Activated B cell treated with CpG ODN at 0.5 μM for 24 hours (primary cell): ENCODE results near the gene ACSL1. TPM values are rescaled to one million over a fixed set of nuclear protein-coding genes. Genes with fewer than 3 reads are reported as not detected.
A peak's percentile ranks its signal among the peaks of the same experiment; 100 is the strongest.

ENCODE experiments used
- ATAC-seq: fragments of 200-7000 bp; cut with Tn5 transposase; one replicate; pipeline ENCODE4 v1.10.0; 2021; ENCODE audit warnings: low read depth, mild to moderate bottlenecking, moderate library complexity
- CTCF ChIA-PET: fragments of 350-600 bp; sonication (Branson Sonifier 250); formaldehyde crosslinking; loops from one replicate; lab custom pipeline; 2021; ENCODE audit warnings: antibody characterized with exemption; lab: Charles Lee
- POLR2A ChIA-PET: fragments of 350-600 bp; sonication (Branson Sonifier 250); formaldehyde crosslinking; loops from one replicate; lab custom pipeline; 2021; ENCODE audit warnings: antibody characterized with exemption; lab: Charles Lee
- DNase-seq: peaks from one replicate; pipeline ENCODE4 v3.0.0; 2022
- H3K27ac Mint-ChIP-seq: one replicate; pipeline ENCODE4 v1.8.0; 2020; ENCODE audit warnings: mixed read lengths
- H3K27me3 Mint-ChIP-seq: one replicate; pipeline ENCODE4 v1.8.0; 2021; ENCODE audit warnings: mixed read lengths
- H3K36me3 Mint-ChIP-seq: one replicate; pipeline ENCODE4 v1.8.0; 2021; ENCODE audit warnings: low read depth, mixed read lengths
- H3K4me1 Mint-ChIP-seq: one replicate; pipeline ENCODE4 v1.8.0; 2021; ENCODE audit warnings: mixed read lengths
- H3K4me3 Mint-ChIP-seq: one replicate; pipeline ENCODE4 v1.8.0; 2020; ENCODE audit warnings: mild to moderate bottlenecking, mixed read lengths
- H3K9me3 Mint-ChIP-seq: one replicate; pipeline ENCODE4 v1.8.0; 2020; ENCODE audit warnings: mixed read lengths
- intact Hi-C: fragments of 100-400 bp; cut with micrococcal nuclease; formaldehyde crosslinking; loops from one replicate; pipeline ENCODE4 v1.15.1; 2024
- total RNA-seq: library from RNA; stranded (reverse); gene quantifications from 2 replicates; pipeline ENCODE4 v1.2.3, GENCODE V29; 2022
- TF ChIP-seq, protein P1 (sequence below): fragments of 200-600 bp; IDR thresholded peaks from one replicate; pipeline ENCODE4 v1.8.0; 2022; ENCODE audit warnings: antibody characterized with exemption, mild to moderate bottlenecking

ACSL1 gene
- total RNA-seq, 1 donor from 2014 or later = 47.0 TPM

DNA sequence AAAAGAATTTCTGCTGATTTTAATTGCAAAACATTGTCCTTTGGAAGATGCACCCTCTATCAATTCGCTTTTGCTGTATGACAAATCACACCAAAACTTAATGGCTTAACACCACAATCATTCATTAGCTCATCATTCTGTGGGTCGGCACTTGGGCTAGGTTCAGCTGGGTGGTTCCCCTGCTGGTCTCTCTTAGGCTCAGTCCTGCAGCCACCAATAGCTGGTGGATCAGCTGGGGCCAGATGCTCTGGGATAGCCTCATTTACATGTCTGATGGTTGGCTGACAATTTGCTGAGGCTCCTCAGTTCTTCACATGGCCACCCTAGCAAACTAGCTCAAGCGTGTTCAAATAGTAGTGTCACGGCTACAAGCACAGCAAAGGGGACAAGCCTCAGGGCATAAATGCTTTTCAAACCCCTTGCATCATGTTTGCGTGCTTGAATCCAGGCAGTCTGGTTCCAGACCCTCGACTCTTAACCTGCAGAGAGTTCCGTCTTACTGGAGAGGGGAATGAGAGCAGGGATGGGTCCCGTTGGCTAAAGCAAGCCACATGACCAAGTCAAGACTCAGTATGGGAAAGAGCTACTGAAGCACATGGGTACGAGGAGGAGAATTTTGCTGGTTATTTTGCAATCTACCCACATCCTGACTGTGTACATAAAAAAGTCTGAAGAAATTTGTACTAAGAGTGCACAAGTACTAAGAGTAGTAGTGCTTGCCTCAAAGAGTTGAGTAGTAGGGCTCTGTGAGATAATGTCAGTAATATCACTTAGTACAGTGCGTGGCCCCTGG lies 7.5 kb upstream of the ACSL1 start:
- H3K4me3 Mint-ChIP-seq = no peak overlapping the region
- no peaks in the 10 kb centered on the region for H3K36me3 Mint-ChIP-seq
- ATAC-seq (no peak), DNase-seq (no peak)
- intact Hi-C loops = no loop called here
- no peaks in the 10 kb centered on the region for H3K9me3 Mint-ChIP-seq
- TF ChIP-seq, protein P1, sequence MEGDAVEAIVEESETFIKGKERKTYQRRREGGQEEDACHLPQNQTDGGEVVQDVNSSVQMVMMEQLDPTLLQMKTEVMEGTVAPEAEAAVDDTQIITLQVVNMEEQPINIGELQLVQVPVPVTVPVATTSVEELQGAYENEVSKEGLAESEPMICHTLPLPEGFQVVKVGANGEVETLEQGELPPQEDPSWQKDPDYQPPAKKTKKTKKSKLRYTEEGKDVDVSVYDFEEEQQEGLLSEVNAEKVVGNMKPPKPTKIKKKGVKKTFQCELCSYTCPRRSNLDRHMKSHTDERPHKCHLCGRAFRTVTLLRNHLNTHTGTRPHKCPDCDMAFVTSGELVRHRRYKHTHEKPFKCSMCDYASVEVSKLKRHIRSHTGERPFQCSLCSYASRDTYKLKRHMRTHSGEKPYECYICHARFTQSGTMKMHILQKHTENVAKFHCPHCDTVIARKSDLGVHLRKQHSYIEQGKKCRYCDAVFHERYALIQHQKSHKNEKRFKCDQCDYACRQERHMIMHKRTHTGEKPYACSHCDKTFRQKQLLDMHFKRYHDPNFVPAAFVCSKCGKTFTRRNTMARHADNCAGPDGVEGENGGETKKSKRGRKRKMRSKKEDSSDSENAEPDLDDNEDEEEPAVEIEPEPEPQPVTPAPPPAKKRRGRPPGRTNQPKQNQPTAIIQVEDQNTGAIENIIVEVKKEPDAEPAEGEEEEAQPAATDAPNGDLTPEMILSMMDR = no peak
- H3K27ac Mint-ChIP-seq = no peak overlapping the region
- ChIA-PET CTCF (no interaction called here), POLR2A (interaction anchor here (1.3 kb wide), 1 partner anchor 8 kb away, joined by 4 read pairs; no protein-coding TSS in a partner anchor)
- no peaks in the 10 kb centered on the region for H3K27me3 Mint-ChIP-seq
- no peaks in the 10 kb centered on the region for H3K4me1 Mint-ChIP-seq

DNA sequence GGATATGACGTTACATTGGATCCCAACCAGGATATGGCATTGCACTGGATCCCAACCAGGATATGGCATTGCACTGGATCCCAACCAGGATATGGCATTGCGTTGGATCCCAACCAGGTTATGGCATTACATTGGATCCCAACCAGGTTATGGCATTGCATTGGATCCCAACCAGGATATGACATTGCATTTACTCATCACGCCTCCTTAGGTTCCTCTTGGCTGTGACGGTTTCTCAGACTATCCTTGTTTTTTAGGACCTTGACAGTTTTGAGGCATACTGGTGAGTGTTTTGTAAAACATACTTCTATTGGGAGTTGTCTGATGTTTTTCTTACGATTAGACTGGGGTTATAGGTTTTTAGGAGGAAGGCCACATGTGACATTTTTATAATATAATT lies 5.4 kb upstream of the ACSL1 start:
- ATAC-seq (no peak), DNase-seq (no peak)
- H3K27me3 Mint-ChIP-seq = no peaks in the 10 kb centered on the region
- intact Hi-C loops = no loop called here
- TF ChIP-seq, protein P1 = no peak
- ChIA-PET CTCF (no interaction called here), POLR2A (no interaction called here)
- H3K27ac Mint-ChIP-seq = no peak overlapping the region
- no peak overlapping the region for H3K4me3 Mint-ChIP-seq
- peaks cover 11% of the 10 kb centered on the region for H3K4me1 Mint-ChIP-seq
- peaks cover 1% of the 10 kb centered on the region for H3K36me3 Mint-ChIP-seq
- no peaks in the 10 kb centered on the region for H3K9me3 Mint-ChIP-seq

GRCh38 chr4:184826691-184827270 lies 1.0 kb upstream of the ACSL1 start:
- peak overlapping the region; percentile 88 for H3K27ac Mint-ChIP-seq
- ATAC-seq (peak; percentile 47), DNase-seq (no peak)
- ChIA-PET CTCF (interaction anchor here (1.0 kb wide), 1 partner anchor 24 kb away, joined by 4 read pairs; no protein-coding TSS in a partner anchor), POLR2A (interaction anchor here (0.6 to 4.9 kb wide), 13 partner anchors 11 to 563 kb away, joined by 3 to 126 read pairs (median 6); partner anchors contain the start of genes CENPU and SLC25A4)
- intact Hi-C loops = loop anchor here (1.0 to 10.0 kb wide), 9 partner anchors 28 to 1382 kb away; partner anchors contain the start of genes CCDC110, CDKN2AIP, CFAP97 and ING2
- peaks cover 6% of the 10 kb centered on the region for H3K36me3 Mint-ChIP-seq
- H3K9me3 Mint-ChIP-seq = no peaks in the 10 kb centered on the region
- H3K27me3 Mint-ChIP-seq = no peaks in the 10 kb centered on the region
- peak overlapping the region; percentile 93 for H3K4me3 Mint-ChIP-seq
- H3K4me1 Mint-ChIP-seq = peaks cover 39% of the 10 kb centered on the region
- TF ChIP-seq, protein P1 = no peak

- Mint-ChIP-seq H3K27me3 (no peaks in the 10 kb centered on the region), H3K36me3 (peaks cover 6% of the 10 kb centered on the region), H3K27ac (peak overlapping the region; percentile 91), H3K4me1 (peaks cover 46% of the 10 kb centered on the region), H3K4me3 (peak overlapping the region; percentile 94), H3K9me3 (no peaks in the 10 kb centered on the region)
- ChIA-PET CTCF (interaction anchor here (0.6 to 0.9 kb wide), 2 partner anchors 31 to 80 kb away, joined by 4 read pairs; no protein-coding TSS in a partner anchor), POLR2A (interaction anchor here (0.6 to 4.9 kb wide), 9 partner anchors 10 to 497 kb away, joined by 3 to 126 read pairs (median 5); no protein-coding TSS in a partner anchor)
- TF ChIP-seq, protein P1 = no peak
- ATAC-seq (peak; percentile 26), DNase-seq (no peak)
- intact Hi-C loops = loop anchor here (1.0 to 10.0 kb wide), 13 partner anchors 8 to 1381 kb away; partner anchors contain the start of genes CASP3, CCDC110, CDKN2AIP and CENPU
Measured at GRCh38 chr4:184825141-184825895, 450 bp downstream of the ACSL1 start.
